H9 (cell line): ENCODE measurements around the gene BRWD1. TPM values are rescaled to one million over a fixed set of nuclear protein-coding genes. Genes with fewer than 3 reads are reported as not detected.
A peak's percentile ranks its signal among the peaks of the same experiment; 100 is the strongest.

Source experiments
- DNase-seq: peaks from one replicate; pipeline ENCODE4 v3.0.0-alpha.2; 2017
- H2AFZ ChIP-seq: one replicate; pipeline ENCODE4 v1.6.1; 2013; ENCODE audit warnings: mild to moderate bottlenecking, low read length, control low read depth, moderate library complexity
- H2AK5ac ChIP-seq: 2 replicates; pipeline ENCODE4 v1.6.1; 2013; ENCODE audit warnings: low read length, control low read depth, mixed read lengths; ENCODE audit not compliant: insufficient read length
- H2BK120ac ChIP-seq: one replicate; pipeline ENCODE4 v1.6.1; 2013; ENCODE audit warnings: low read depth, mild to moderate bottlenecking, low read length, control low read depth, inconsistent platforms; ENCODE audit not compliant: poor library complexity, severe bottlenecking
- H2BK12ac ChIP-seq: 2 replicates; pipeline ENCODE4 v1.6.1; 2013; ENCODE audit warnings: low read length, control low read depth, mixed read lengths, low read depth; ENCODE audit not compliant: insufficient read length
- H2BK15ac ChIP-seq: 2 replicates; pipeline ENCODE4 v1.6.1; 2013; ENCODE audit warnings: low read depth, low read length, control low read depth
- H2BK20ac ChIP-seq: one replicate; pipeline ENCODE4 v1.6.1; 2013; ENCODE audit warnings: low read depth, mild to moderate bottlenecking, low read length, control low read depth, inconsistent platforms; ENCODE audit not compliant: poor library complexity, severe bottlenecking
- H2BK5ac ChIP-seq: 2 replicates; pipeline ENCODE4 v1.6.1; 2013; ENCODE audit warnings: low read length, control low read depth, mixed read lengths; ENCODE audit not compliant: insufficient read length
- H3K14ac ChIP-seq: 2 replicates; pipeline ENCODE4 v1.6.1; 2013; ENCODE audit warnings: low read length, control low read depth; ENCODE audit not compliant: insufficient read depth
- H3K18ac ChIP-seq: 2 replicates; pipeline ENCODE4 v1.6.1; 2013; ENCODE audit warnings: low read depth, mild to moderate bottlenecking, mixed read lengths, low read length, control low read depth; ENCODE audit not compliant: insufficient read length
- H3K23ac ChIP-seq: 2 replicates; pipeline ENCODE4 v1.6.1; 2013; ENCODE audit warnings: low read length, control low read depth, mixed read lengths, low read depth; ENCODE audit not compliant: insufficient read length
- H3K23me2 ChIP-seq: 2 replicates; pipeline ENCODE4 v1.6.1; 2013; ENCODE audit warnings: low read depth, mild to moderate bottlenecking, mixed read lengths, low read length, control low read depth; ENCODE audit not compliant: insufficient read length, poor library complexity, severe bottlenecking
- H3K27ac ChIP-seq: 2 replicates; pipeline ENCODE4 v1.5.1; 2013; ENCODE audit warnings: low read length, control low read depth, mixed read lengths, low read depth; ENCODE audit not compliant: insufficient read length
- H3K27me3 ChIP-seq: 2 replicates; pipeline ENCODE4 v1.6.1; 2013; ENCODE audit warnings: low read length, control low read depth, inconsistent platforms; ENCODE audit not compliant: insufficient read depth
- H3K4ac ChIP-seq: 2 replicates; pipeline ENCODE4 v1.6.1; 2013; ENCODE audit warnings: low read depth, mild to moderate bottlenecking, control low read depth, inconsistent platforms, low read length, moderate library complexity
- H3K4me1 ChIP-seq: 2 replicates; pipeline ENCODE4 v1.6.1; 2013; ENCODE audit warnings: low read length, control low read depth, inconsistent platforms; ENCODE audit not compliant: insufficient read depth
- H3K4me2 ChIP-seq: 2 replicates; pipeline ENCODE4 v1.6.1; 2013; ENCODE audit warnings: low read length, control low read depth, mixed read lengths; ENCODE audit not compliant: insufficient read length, insufficient read depth
- H3K56ac ChIP-seq: 2 replicates; pipeline ENCODE4 v1.6.1; 2013; ENCODE audit warnings: low read depth, mild to moderate bottlenecking, mixed read lengths, low read length, control low read depth; ENCODE audit not compliant: insufficient read length
- H3K79me1 ChIP-seq: 2 replicates; pipeline ENCODE4 v1.6.1; 2013; ENCODE audit warnings: low read depth, mild to moderate bottlenecking, moderate library complexity, low read length, control low read depth, inconsistent platforms; ENCODE audit not compliant: insufficient read depth, poor library complexity, severe bottlenecking
- H3K79me2 ChIP-seq: 2 replicates; pipeline ENCODE4 v1.6.1; 2013; ENCODE audit warnings: low read length, control low read depth, inconsistent platforms; ENCODE audit not compliant: insufficient read depth
- H3K9ac ChIP-seq: 2 replicates; pipeline ENCODE4 v1.6.1; 2013; ENCODE audit warnings: low read length, control low read depth, mixed read lengths; ENCODE audit not compliant: insufficient read length; ENCODE audit errors: extremely low read depth
- H3K9me3 ChIP-seq: one replicate; pipeline ENCODE4 v1.6.1; 2013; ENCODE audit warnings: low read depth, low read length, inconsistent platforms; ENCODE audit not compliant: control insufficient read depth
- H3T11ph ChIP-seq: one replicate; pipeline ENCODE4 v1.6.1; 2013; ENCODE audit warnings: mild to moderate bottlenecking, low read length, control low read depth, inconsistent platforms
- H4K20me1 ChIP-seq: one replicate; pipeline ENCODE4 v1.6.1; 2013; ENCODE audit not compliant: control insufficient read depth, insufficient read length, insufficient read depth
- H4K5ac ChIP-seq: 2 replicates; pipeline ENCODE4 v1.6.1; 2013; ENCODE audit warnings: low read depth, mild to moderate bottlenecking, mixed read lengths, low read length, control low read depth; ENCODE audit not compliant: insufficient read length
- H4K8ac ChIP-seq: replicated peaks from 2 replicates; pipeline ENCODE4 v1.6.1; 2013; ENCODE audit warnings: low read length, control low read depth, mixed read lengths, low read depth; ENCODE audit not compliant: insufficient read length
- H4K91ac ChIP-seq: 2 replicates; pipeline ENCODE4 v1.6.1; 2013; ENCODE audit warnings: low read depth, mild to moderate bottlenecking, moderate library complexity, mixed read lengths, low read length, control low read depth; ENCODE audit not compliant: insufficient read length
- H3K27ac Mint-ChIP-seq, 3 experiments: 2 replicates in 2 of 3; 3 replicates in 1 of 3; pipeline ENCODE4 v1.8.0; 2020 to 2021; ENCODE audit warnings: mixed read lengths in 3 of 3, mild to moderate bottlenecking in 1 of 3, moderate library complexity in 1 of 3
- H3K27me3 Mint-ChIP-seq: 2 replicates; pipeline ENCODE4 v1.8.0; 2021; ENCODE audit warnings: low read depth, mild to moderate bottlenecking, moderate library complexity, mixed read lengths
- H3K36me3 Mint-ChIP-seq, 3 experiments: 2 replicates in 2 of 3; 3 replicates in 1 of 3; pipeline ENCODE4 v1.8.0; 2020 to 2021; ENCODE audit warnings: low read depth in 3 of 3, mixed read lengths in 3 of 3; ENCODE audit not compliant: insufficient read depth in 1 of 3
- H3K4me1 Mint-ChIP-seq, 2 experiments: 2 replicates each; pipeline ENCODE4 v1.8.0; 2020; ENCODE audit warnings: mixed read lengths in 2 of 2
- H3K4me3 Mint-ChIP-seq, 2 experiments: 2 replicates in 1 of 2; 3 replicates in 1 of 2; pipeline ENCODE4 v1.8.0; 2020 to 2021; ENCODE audit warnings: mild to moderate bottlenecking in 2 of 2, mixed read lengths in 2 of 2, moderate library complexity in 1 of 2
- H3K9me3 Mint-ChIP-seq, 2 experiments: 2 replicates in 1 of 2; 3 replicates in 1 of 2; pipeline ENCODE4 v1.8.0; 2020; ENCODE audit warnings: mild to moderate bottlenecking in 2 of 2, mixed read lengths in 2 of 2, moderate library complexity in 1 of 2
- CTCF ChIP-seq: fragments of 200-600 bp; sonication (generic); conservative IDR thresholded peaks from 3 replicates; pipeline ENCODE4 v1.8.0; 2021; ENCODE audit warnings: antibody characterized with exemption, mild to moderate bottlenecking
- WGBS: extraction: QIAGEN DNeasy Blood & Tissue Kit; methylation state at CpG from one replicate; pipeline ENCODE4 v1.1.7; 2013; ENCODE audit warnings: missing lambda C conversion rate, low lambda C conversion rate, mixed read lengths; ENCODE audit not compliant: insufficient read length; ENCODE audit errors: extremely low coverage; 5-methylcytosine and 5-hydroxymethylcytosine counted together
- total RNA-seq: library from RNA; stranded (reverse); gene quantifications from 2 replicates; pipeline ENCODE4 v1.2.1, GENCODE V29; 2021

BRWD1 gene
- total RNA-seq, 1 experiment from 2014 or later: 48.4 TPM

GRCh38 chr21:39153373-39153772 lies 160.1 kb downstream of the BRWD1 start:
- peak; percentile 72 for TF ChIP-seq CTCF
- no CpG with 5 or more reads among the region's 2 CpGs for WGBS
- H3K36me3 Mint-ChIP-seq: peaks cover 3 to 10% (median 4%) of the 10 kb centered on the region in 3 experiments; a peak in 5 of 7 replicates

More at GRCh38 chr21:39153373-39153772, 160.1 kb downstream of the BRWD1 start:
- Histone ChIP-seq H3K4ac (no peak overlapping the region), H3K56ac (no peak overlapping the region), H3K23ac (no peak overlapping the region), H4K5ac (no peak overlapping the region), H2AFZ (no peak overlapping the region), H3K14ac (no peak overlapping the region), H3K4me2 (no peak overlapping the region), H2BK5ac (no peak overlapping the region), H3K23me2 (no peaks in the 10 kb centered on the region), H3K9ac (no peak overlapping the region), H4K91ac (no peak overlapping the region), H2BK15ac (no peak overlapping the region), H2BK20ac (no peak overlapping the region), H3K27me3 (no peaks in the 10 kb centered on the region), H3T11ph (no peak overlapping the region), H3K18ac (no peak overlapping the region), H3K79me1 (no peaks in the 10 kb centered on the region), H2BK12ac (no peak overlapping the region), H2AK5ac (no peak overlapping the region), H3K9me3 (no peaks in the 10 kb centered on the region), H3K79me2 (no peaks in the 10 kb centered on the region), H3K27ac (no peak overlapping the region), H3K4me1 (no peaks in the 10 kb centered on the region), H4K8ac (no peak overlapping the region), H4K20me1 (no peaks in the 10 kb centered on the region), H2BK120ac (no peak overlapping the region)
- DNase-seq: no peak
- no peak overlapping the region for H3K27ac Mint-ChIP-seq
- H3K4me3 Mint-ChIP-seq: no peak overlapping the region
- no peaks in the 10 kb centered on the region; the same call in 1 of the 2 replicates for H3K27me3 Mint-ChIP-seq
- peaks cover 9 to 15% of the 10 kb centered on the region in 2 experiments for H3K9me3 Mint-ChIP-seq
- no peaks in the 10 kb centered on the region for H3K4me1 Mint-ChIP-seq
